Kidney epithelial cell (primary cell): Measurements from ENCODE around the gene KSR1. TPM values are rescaled to one million over a fixed set of nuclear protein-coding genes. Genes with fewer than 3 reads are reported as not detected.

ENCODE experiments used
- DNase-seq: peaks from one replicate; pipeline ENCODE4 v3.0.0-alpha.2; 2010; ENCODE audit warnings: low read depth
- H3K27me3 ChIP-seq: 2 replicates; pipeline ENCODE4 v1.6.0; 2011; ENCODE audit warnings: low read length; ENCODE audit not compliant: control insufficient read depth, insufficient read depth
- H3K36me3 ChIP-seq: 2 replicates; pipeline ENCODE4 v1.5.1; 2011; ENCODE audit warnings: low read length; ENCODE audit not compliant: control insufficient read depth, insufficient read depth
- H3K4me3 ChIP-seq: 2 replicates; pipeline ENCODE4 v1.5.1; 2011; ENCODE audit warnings: low read depth, mild to moderate bottlenecking, control low read depth, low read length
- CTCF ChIP-seq: IDR thresholded peaks from 2 replicates; pipeline ENCODE4 v1.5.1; 2011; ENCODE audit warnings: mild to moderate bottlenecking, moderate library complexity, low read length, control low read depth, inconsistent platforms; ENCODE audit not compliant: insufficient read depth, poor library complexity, severe bottlenecking
- total RNA-seq: library from RNA; depleted of rRNA; stranded (reverse); fragments of >200 nt; gene quantifications from 2 replicates; pipeline ENCODE4 v1.2.3, GENCODE V29; 2015

KSR1 gene
- total RNA-seq, 1 donor from 2014 or later, result 11.2 TPM

- no peak for DNase-seq
- Histone ChIP-seq H3K4me3 (no peak overlapping the region), H3K27me3 (no peaks in the 10 kb centered on the region), H3K36me3 (no peaks in the 10 kb centered on the region)
- TF ChIP-seq CTCF, result no peak
Observed at GRCh38 chr17:27525836-27526603, 69.8 kb downstream of the KSR1 start.

- H3K36me3 ChIP-seq, result no peaks in the 10 kb centered on the region
- no peak for DNase-seq
- H3K4me3 ChIP-seq, result no peak overlapping the region
- H3K27me3 ChIP-seq, result no peaks in the 10 kb centered on the region
- TF ChIP-seq CTCF, result no peak
Observed at GRCh38 chr17:27526604-27527002, 70.4 kb downstream of the KSR1 start.

- Histone ChIP-seq H3K36me3 (no peaks in the 10 kb centered on the region), H3K4me3 (no peak overlapping the region), H3K27me3 (no peaks in the 10 kb centered on the region)
- no peak for DNase-seq
- TF ChIP-seq CTCF, result no peak
Observed at GRCh38 chr17:27529230-27529796, 73.1 kb downstream of the KSR1 start.

GRCh38 chr17:27530764-27531391 is 74.6 kb downstream of the KSR1 start:
- TF ChIP-seq CTCF, result no peak
- H3K4me3 ChIP-seq, result no peak overlapping the region
- no peaks in the 10 kb centered on the region for H3K27me3 ChIP-seq
- H3K36me3 ChIP-seq, result no peaks in the 10 kb centered on the region
- no peak for DNase-seq

GRCh38 chr17:27531469-27531961 is 75.3 kb downstream of the KSR1 start:
- Histone ChIP-seq H3K36me3 (no peaks in the 10 kb centered on the region), H3K27me3 (no peaks in the 10 kb centered on the region), H3K4me3 (no peak overlapping the region)
- no peak for TF ChIP-seq CTCF
- DNase-seq, result no peak
